ENCODE measurements around the gene GPR39.
A peak's percentile ranks its signal among the peaks of the same experiment; 100 is the strongest.

The GPR39 gene

DNA sequence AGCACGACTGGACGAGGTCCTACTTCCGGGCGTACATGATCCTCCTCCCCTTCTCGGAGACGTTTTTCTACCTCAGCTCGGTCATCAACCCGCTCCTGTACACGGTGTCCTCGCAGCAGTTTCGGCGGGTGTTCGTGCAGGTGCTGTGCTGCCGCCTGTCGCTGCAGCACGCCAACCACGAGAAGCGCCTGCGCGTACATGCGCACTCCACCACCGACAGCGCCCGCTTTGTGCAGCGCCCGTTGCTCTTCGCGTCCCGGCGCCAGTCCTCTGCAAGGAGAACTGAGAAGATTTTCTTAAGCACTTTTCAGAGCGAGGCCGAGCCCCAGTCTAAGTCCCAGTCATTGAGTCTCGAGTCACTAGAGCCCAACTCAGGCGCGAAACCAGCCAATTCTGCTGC lies 228.6 kb downstream of the GPR39 start:
- DNase-seq = no peak

DNA sequence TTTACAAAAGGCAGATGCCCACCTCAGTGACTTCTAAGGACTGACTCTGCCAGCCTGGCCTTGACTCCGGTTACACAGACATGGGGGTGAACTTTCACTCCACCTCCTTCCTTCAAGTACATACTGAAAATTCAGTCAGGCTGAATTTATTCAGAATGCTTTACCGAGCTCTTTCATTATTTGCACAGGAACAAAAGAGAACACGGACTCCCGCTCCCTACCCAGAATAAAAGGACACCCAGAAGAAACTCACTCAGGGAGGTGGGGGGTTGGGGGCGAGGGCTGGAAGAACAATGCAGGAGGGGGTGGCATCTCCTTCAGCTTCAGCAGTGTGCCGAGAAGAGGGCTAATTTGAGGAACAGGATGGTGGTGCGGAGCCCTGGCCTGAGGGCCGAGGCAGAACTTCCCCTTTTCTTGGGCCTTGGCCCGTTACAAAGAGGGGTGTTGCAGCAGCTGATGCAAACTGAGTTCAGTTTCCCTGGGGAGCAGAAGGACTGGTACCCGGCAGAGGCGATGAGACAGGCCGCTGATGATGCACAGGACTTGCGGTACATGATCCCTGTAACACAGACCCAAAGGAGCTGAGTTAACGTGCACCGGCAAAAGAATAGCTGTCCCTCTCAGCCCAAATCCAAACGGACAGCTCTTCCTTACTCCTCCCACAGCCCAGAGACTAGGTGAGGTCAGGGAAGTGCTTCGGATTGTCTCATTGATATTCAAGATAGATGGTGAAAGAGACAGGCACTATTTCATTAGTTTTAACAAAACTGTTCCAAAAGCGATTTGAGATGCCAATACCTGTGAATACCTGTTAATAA lies 229.3 kb downstream of the GPR39 start:
- DNase-seq = no peak

DNA sequence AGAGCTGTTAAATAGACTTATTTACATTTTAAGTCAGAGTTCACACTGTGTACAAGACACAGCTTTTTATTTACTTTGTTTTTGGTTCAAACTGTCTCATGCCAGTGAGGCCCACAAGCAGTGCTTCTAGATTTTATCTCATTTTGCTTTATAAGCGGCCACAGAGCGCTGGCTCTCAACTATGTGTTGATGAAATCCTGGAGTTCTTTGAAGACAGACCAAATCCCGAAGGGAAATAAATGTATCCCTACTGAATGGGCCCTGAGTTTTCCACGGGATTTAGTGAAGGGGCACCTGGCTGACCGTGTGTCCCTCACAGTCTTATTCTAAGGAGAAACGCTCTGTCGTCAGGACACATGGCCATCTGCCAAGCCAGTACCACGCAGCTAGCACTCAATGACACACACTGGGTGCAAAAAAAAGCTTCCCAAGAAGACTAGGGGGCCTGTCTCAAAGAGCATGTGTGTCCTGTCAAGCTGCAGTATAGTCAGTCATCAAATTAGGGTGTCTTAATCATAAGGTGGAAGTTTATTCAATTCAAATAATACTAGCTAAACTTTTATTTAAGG lies 230.0 kb downstream of the GPR39 start:
- no peak for DNase-seq

DNA sequence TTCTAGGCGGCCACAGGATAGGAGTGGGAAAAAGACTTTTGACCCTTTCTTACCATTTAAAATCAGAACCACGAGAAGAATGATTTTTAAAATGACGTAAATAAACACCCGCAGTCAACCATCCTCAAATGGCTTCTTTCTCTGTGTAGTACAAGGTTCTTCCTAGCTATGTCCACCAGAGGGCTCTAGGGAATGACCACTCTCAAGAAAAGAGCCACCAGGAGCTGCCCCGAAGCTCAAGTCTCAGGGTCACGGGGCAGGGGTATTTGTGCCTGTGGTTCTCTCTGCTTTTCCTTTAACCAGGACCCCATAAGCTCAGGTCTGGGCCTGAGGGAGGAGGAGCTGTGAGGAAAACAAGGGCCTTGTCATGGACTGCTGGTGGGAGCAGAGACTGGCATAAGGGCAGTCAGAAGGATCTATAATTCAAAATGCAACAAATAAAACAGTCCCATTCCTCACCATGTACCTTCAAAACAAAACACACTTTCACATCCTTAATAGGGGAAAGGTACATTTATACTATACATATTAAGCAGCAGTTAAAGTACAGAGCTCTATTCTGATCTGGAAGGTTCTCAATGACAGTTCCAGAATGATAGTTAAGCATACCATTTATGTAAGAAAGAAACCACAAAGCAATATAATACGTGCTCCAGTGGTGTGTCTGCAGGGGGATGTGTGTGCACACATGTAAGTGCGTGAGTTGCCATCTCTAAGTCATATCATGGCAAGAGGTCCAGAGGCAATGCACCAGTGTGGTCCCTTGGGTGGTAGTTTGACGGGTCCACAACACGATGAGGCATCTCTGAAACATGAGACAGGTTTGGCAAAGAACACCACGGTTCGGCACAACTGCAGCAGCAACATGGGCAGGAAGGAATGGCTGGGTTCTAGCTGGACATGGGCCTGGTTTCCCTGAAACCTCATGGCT lies 234.8 kb downstream of the GPR39 start:
- peak; percentile 42 for DNase-seq

DNA sequence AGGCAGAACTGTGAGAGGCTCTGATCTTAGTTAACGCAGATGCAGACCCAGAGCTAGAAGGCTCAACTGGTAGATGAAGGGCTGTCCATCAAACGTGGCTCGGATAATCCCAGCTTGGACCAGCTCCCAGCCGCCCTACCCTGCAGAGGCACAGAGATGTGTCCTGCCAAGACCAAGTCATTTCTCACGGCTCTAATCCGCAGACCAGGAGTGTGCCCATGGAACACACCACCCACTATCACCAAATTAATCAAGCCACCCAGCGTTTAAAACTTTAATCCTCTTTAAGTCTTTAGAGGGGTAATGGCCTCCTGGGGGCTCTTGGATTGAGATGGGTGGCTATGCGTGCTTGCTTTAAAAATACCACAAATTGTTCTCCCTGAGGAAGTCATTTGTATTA lies 235.9 kb downstream of the GPR39 start:
- DNase-seq = no peak

DNA sequence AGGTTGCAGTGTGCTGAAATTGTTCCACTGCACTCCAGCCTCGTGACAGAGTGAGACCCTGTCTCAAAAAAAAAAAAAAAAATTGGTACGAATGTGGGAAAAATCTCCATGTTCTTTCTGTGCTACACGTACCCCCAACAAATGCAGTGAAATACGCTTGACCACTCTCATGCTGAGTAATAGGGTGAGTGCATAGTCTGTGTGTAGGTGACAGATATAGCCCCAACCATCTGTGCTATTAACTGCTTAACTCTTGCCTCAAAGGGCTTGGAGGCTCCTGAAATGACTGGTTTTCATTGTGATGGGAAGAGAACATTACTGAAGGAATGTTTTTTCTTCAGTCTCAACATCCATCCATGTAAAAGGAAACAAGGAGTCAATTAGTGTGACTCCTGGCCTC lies 237.7 kb downstream of the GPR39 start:
- no peak for DNase-seq

DNA sequence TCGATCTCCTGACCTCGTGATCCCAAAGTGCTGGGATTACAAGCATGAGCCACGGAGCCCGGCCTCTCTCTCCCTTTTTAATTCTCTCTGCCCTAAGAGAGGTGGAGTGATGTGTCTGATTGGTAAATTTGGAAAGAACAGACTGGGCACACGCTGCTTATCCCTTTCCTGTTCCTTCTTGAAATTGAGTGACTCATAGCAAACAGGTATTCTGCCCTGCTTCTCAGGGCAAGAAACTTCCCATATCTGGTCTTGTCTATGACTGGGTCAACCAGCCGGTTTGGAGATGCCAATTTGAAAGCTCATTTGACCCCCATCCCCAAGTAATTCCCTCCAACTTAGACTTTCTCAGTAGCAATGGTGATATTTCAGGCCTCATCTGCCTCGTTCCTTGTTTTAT lies 238.4 kb downstream of the GPR39 start:
- DNase-seq = no peak

DNA sequence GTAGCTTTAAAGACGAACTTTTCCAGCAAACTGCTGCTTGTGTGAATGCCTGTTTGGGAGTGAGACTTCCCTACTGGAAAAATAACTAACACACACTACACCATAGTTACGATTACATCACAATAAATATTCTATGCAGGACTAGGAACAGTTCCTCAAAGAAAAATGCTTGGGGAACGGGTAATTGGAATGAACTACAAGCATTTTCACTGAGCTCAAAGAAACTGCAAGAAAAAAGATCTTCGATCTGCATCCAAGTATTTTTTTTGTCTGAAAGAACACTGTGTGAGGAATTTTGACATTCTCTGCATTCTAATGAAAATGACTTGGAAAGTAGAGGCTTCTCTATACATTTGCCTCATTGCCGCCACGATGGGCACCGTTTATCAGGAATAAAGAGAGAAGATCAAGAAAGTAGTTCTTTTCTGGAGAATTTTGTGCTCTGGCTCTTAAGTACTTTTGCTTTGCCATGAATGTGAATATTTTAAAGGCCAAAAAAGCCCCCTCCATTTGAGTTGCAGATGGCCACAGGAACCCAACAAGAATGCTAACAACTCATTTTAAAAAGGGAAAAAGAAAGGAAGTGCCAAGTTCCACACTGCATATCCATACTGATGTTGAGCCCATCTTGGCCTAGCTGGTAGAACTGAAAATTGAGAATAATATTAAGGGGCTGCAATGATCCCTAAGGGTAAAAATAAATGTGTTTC lies 239.8 kb downstream of the GPR39 start:
- peak; percentile 5 for DNase-seq

DNA sequence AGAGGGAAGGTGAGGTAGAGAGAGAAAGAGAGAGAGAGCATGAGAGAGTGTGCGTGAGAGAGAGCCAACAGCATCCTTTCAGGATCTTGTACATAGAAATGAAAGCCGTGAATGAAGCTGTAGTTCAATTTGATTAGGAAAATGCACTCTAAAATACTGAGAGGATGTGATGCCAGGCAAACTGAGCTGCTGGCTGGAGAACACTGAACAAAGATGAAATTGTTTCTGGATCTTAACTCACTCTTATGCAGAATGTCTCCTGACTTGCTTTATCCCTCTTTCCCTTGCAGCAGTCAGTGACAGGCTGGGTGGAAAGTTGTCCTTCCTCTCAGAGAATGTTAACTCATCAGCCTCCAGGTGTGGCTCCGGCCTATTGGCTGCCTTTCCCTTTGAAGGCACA lies 242.7 kb downstream of the GPR39 start:
- DNase-seq = no peak

DNA sequence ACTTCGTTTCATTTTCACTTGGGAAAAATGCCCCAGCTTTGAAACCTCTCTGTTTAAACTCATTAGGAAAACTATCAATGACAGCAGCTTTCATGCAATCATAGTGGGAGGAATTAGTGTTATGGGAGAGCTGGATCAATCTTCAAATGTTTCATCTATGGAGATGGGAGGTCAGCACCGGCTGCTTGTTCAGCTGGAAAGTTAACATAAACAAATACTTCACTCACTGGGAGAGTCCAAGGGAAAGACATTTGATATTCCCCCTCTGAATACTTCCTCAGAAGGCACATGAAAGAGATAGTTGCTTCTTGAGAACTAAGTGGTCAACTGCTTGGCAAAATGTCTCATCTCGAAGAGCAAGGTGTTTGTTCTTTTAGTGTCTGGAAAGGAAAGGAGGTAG lies 246.1 kb downstream of the GPR39 start:
- DNase-seq = no peak

DNA sequence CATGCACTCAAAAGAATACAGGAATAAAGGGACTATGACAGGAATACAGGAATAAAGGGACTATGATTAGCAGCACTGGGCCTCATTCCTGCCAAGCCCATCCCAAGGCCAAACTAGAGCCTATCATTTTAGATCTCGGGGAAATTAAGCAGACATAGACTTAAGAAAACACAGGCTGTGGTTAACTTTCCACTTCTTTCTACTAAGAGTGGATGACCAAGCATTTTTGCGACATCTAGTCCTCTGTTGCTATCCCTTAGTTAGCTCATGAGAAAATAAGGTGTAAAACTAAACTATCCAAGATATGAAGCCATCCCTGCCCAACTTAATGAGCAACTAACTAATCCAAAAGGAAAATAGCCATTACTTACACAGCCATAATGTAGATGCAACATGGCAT lies 247.5 kb downstream of the GPR39 start:
- peak; percentile 11 for DNase-seq

DNA sequence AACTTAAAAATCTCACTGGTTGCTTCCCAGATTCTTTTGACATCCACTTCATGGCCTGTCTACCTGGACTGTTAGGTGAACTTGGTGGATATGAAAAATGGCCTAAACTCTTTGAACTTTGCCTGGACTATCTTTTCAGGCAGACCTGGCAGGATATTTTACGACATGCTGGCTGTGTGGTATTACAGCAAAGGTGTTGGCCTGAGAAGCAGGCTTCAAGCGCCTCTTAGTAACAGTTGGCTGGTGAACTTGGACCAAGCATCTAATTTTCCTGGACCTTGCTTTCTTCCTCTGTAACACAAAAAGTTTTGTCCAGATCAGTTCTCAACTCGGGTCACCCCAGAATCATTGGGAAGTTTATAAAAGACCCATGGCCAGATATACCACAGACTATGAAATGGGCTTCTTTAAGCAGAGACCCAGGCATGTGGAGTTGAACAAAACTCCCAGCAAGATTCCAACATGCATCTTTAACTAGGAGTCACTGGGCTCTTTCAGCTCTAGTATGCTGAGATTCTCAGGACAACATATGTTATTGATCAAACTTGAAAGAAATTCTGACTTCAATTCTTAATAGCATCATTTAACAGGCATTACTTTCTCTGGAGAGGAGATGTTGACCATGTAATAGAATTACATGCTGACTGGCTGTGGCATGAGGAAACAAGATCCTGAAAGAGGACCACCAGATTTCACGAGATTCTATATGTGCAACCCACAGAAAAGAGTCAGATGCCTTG lies 249.0 kb downstream of the GPR39 start:
- DNase-seq = no peak

DNA sequence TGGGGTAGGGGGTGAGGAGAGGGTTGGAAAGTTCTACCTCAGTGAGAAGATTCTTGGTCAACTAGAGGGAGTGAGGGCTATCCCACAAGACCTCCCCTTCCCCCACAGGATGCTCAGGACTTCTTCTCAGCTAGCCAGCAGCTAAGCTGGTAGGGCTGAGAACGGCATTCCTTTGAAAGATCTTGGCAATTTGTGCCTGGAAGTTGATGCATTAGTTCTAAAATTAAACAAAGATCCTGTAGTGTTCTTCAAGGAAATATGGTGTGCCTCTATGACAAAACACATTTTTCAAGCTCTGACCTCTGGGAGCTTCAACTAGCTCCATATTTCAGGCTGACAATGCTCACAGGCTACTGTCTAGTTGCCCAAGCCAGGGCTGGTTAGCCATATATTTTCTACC lies 251.1 kb downstream of the GPR39 start:
- DNase-seq = peak; percentile 62

DNA sequence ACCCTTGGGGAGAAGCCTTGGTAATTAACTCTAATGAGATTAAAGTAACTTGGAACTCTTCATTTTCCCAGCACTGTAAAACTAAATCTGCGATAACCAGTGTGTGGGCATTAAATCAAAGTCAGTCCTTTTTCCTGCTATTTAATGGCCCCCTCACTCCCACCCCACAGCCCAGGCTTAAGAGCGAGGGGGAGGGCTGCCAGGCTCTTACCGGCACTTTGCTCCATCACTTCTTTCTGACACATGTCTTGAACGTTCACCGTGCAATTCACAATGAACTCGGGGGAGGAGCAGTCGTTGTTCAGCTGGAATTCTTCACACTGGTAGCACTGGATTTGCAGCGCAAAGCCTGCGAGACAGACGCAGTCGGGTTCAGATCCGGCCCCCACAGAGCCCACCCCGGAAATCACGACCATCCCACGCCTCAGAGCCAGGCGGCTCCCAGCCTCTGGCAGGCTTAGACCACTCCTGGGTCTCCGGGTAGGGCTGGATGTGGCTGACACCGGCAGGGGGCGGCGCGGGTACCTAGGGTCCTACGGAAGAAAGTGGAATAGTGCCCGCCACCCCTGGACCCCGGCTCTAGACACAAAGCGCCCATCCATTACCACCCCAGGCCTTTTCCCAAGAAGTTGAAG lies 251.7 kb downstream of the GPR39 start:
- no peak for DNase-seq

DNA sequence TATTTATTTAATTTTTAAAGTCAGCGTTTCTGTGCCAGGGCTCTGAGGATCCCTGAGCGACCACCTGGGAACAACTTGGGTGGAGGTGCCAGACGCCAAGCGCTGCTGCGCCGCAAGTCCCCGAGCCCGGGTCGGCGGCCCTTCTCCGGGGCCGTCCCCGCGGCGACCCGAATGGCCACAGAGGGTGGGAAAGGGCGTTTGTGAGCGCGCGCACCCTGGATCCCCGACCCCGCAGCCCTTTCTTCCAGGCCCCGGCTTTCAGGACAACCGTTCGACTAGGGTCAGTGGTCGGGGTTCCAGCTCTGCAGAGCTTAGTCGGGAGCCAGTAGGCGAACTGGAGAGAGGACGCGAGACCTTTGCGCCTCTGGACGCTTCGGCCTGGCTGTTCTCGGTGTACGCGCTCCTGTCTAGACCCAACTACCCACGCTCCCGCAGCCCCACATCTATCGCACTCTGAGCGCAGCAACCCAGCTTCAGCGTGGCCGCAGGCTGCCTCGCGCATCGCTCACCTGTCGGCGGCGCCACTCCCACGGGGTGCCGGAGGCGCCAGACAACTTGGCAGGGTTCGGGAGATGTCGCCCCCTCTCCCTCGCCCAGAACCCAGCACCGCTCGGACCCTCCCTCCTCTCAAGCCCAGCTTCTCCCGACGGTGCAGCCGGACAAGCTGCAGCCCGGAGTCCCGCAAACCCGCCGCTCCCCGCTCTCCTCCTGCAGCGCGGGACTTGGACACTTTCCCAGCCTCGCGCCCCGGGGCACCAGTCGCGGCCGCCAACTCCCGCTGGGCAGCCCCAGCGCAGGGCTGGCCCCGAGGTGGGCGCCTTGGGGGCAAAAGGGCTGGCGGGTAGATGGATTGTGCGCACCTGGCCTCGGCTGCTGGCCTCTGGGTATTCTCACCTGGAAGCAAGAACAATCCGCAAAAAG lies 252.6 kb downstream of the GPR39 start:
- DNase-seq = no peak

DNA sequence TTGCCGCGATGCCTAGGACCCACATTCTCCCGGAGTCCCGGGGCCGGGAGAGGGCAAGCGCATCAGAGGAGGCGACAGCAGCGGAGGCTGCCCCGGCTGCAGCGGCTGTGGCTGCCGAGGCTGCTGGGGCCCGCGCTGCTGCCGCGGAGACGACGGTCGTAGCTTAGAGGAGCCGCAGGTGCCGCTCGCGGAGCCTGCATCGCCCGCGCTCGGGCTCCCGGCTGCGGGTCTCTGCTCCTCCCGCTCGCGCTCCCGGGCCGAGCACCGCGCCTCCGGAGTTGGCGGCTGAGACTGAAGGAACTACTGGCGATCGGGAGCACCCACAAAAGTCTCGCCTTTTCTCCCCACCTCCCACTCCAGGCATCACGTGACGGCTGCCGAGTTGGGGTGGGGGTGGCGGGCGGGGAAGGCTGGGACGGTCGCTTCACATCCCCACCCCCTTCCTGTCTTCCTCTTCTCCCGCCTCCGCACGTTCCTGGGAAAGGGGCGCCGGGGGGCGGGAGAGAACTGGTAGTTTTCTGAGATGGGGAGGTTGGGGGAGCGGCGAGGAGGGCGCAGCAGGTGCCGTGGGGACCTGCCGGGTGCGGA lies 253.4 kb downstream of the GPR39 start, which contains the start of gene LYPD1:
Gene LYPD1 (minus strand): TSS at position 298 of the 588 bp plus-strand sequence. CDS start 273 bp downstream, at position 25.
- DNase-seq = no peak

DNA sequence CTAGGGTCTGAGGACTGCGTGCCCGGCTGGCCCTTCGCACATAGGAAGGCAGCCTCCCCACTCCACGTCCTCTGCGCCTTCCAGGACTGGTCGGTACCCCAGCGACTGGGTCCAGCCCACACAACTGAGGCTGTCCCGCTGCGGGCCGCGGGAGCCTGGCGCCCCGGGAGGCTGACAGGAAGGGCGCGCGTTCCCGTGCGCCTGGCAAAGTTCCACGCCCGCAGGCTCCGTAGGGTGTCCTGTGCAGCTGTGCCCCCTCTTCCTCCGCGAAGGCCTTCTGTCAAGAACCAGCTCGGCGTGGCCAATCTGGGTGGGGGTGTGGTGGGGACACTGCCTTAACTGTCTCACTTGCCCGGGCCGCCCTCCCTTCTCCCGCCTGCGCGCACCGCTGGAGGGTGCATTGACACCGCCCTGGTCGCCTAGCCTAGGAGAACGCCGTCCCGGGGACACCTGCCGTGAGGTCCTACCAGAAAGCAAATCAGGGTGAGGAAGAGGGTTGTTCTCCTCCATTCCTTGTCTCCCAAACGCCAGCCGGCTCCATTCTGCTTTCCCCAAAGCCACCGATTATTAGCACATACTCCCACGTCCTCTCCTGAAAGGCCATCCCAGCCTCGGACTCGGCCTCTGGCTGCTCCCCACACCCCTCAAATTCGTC lies 254.0 kb downstream of the GPR39 start:
- DNase-seq = no peak

DNA sequence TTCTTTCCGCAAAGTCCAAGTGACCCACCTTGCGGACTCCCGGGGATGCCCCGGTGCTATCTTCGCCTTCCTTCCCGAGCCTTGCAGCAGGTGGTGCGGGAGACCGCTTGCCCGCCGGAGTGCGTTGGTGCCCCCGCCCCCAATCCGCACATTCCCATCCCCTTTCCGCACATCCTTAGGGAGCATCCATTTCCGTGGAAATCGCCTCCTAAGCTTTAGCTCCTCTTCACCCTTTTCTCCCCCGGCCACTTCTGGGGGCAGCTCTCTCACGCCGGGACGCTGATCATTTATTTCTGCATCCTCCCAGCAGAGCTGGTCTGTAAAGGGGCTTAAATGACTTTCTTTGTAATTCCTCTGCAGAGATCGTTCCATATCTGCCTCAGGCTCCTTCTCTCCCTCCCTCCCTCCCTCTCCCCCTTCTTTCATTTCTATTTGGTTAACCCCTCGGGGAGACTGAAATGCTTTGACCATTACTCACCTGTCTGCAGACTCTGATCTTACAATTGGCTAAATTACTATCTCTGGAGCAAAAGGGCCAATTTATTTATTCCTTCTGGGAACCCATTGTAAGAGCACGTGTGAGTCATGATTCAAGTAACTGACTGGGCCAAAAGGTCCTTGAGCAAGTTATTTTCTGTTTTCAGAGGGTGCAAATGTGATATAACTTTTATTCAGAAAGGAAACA lies 254.7 kb downstream of the GPR39 start:
- peak; percentile 89 for DNase-seq

DNA sequence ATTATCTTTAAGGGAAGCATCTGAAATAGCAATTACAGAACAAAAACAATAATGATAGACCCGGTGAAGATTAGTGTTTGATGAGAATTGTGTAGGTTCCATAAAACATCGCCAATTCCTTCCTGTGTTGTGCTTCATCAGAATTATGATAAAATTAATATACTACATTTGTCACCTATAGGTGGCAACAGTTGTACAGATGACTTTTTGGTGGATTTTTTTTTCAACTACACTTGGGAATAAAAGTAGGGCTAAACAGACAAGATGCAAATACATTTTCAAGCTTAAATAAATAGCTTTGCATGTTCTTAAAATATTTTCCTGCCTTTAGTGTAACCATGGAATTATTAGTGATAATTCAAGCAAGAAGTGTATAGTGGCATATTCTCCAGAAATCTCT lies 260.4 kb downstream of the GPR39 start:
- no peak for DNase-seq

Measured in fibroblast of skin of back (primary cell).